Effector CD8-positive, alpha-beta T cell (primary cell): Measurements from ENCODE around the gene ARID4B.
"Not testable (repeated sequence)": the region's sequence is repeated elsewhere in the genome, so short reads cannot be mapped to it uniquely, and the experiment has no call there.

Source experiments
- DNase-seq: peaks from one replicate; lab custom pipeline; 2025; lab: John Stamatoyannopoulos, UW
- total RNA-seq, 4 experiments: gene quantifications; one replicate each; lab custom pipeline; 2026; lab: John Stamatoyannopoulos, UW

ARID4B gene, protein sequence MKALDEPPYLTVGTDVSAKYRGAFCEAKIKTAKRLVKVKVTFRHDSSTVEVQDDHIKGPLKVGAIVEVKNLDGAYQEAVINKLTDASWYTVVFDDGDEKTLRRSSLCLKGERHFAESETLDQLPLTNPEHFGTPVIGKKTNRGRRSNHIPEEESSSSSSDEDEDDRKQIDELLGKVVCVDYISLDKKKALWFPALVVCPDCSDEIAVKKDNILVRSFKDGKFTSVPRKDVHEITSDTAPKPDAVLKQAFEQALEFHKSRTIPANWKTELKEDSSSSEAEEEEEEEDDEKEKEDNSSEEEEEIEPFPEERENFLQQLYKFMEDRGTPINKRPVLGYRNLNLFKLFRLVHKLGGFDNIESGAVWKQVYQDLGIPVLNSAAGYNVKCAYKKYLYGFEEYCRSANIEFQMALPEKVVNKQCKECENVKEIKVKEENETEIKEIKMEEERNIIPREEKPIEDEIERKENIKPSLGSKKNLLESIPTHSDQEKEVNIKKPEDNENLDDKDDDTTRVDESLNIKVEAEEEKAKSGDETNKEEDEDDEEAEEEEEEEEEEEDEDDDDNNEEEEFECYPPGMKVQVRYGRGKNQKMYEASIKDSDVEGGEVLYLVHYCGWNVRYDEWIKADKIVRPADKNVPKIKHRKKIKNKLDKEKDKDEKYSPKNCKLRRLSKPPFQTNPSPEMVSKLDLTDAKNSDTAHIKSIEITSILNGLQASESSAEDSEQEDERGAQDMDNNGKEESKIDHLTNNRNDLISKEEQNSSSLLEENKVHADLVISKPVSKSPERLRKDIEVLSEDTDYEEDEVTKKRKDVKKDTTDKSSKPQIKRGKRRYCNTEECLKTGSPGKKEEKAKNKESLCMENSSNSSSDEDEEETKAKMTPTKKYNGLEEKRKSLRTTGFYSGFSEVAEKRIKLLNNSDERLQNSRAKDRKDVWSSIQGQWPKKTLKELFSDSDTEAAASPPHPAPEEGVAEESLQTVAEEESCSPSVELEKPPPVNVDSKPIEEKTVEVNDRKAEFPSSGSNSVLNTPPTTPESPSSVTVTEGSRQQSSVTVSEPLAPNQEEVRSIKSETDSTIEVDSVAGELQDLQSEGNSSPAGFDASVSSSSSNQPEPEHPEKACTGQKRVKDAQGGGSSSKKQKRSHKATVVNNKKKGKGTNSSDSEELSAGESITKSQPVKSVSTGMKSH (N-terminal part only)
- 240 to 340 (median 262) reads per million in 4 experiments for total RNA-seq

DNA sequence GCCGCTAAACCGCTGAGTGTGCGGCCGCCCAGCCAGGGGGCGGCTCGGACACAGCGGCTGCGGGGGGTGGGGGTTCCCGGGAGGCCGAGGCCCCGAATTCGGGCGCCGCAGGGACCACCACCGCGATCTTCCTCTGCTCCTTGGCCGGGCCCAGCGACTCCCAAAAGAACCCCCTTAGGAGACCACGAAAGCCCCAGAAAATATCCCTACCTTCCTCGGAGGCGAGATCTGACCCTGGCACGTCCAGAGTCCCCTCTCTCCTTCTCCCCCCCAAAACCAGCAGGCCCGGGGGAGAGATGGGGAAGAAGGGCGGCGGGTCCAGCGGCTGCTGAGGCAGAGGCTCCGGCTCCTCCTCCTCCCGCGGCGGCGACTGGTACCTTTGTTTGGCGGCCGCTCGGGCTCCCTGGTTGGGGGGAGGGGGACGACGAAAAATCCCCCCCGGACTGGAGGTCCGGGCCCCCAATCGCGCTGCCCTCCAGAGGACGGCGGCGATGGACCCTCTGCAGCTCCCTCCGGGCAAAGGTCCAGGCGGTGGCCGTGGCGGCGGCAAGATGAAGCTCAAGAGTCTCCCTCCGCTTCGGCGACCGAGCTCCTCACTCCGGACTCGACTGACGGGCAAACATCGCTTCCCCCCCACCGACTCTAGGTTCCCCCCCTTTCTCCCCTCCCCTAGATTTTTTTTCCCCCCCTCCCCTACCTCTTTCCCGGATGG is at the start of gene ARID4B:
Gene ARID4B, minus strand, starts transcription at position 621 of the 712 bp plus-strand sequence. CDS start 1,260 bp downstream, outside the sequence.
- DNase-seq = peak; percentile 62

DNA sequence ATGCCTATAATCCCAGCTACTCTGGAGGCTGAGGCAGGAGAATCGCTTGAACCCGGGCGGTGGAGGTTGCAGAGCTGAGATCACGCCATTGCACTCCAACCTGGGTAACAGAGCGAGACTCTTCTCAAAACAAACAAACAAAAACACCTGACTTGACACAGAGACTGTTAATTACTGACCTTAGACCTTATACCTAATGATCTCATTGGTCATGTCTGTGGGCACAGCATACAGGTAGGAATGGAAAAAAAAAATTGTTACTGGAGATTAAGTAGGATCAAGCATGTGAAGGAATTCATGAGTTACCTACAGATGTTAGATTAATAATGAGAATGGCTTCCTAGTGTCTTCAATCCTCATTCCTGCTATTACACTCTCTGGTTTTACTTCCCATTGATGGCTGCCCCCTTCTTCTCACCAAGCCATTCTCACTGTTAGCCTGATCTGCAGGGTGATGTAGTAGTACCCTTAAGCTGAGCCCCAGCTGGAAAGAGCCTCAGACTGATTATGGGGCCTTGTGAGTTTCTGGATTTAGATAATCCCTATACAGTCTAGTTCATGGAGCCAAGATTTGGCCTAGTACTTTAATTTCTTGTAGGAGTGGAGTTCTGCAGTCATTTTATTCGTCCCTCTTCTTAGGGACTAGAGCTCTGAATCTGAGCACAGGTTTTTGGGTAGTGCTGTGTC is 48.1 kb upstream of the ARID4B start:
- no peak for DNase-seq

GRCh38 chr1:235369802-235370201 is 41.8 kb upstream of the ARID4B start:
- DNase-seq = no peak

DNA sequence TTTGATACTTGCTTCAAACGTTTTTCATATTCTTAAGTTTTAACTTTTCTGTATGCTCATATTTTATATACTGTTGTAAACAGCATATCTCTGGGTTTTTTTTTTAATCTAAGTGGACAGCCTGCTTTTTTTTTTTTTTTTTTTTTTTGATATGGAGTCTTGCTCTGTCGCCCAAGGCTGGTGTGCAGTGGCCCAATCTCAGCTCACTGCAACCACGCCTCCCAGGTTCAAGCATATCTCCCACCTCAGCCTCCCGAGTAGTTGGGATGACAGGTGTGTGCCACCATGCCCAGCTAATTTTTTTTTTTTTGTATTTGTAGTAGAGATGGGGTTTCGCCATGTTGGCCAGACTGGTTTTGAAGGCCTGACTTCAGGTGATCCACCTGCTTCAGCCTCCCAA is 40.4 kb upstream of the ARID4B start:
- no peak for DNase-seq

GRCh38 chr1:235367000-235367908 is 39.3 kb upstream of the ARID4B start, which contains the start of gene TBCE:
Gene TBCE, plus strand, starts transcription at chr1:235367427. Its CDS starts 12,623 bp downstream, at chr1:235380050.
- DNase-seq = peak; percentile 68

DNA sequence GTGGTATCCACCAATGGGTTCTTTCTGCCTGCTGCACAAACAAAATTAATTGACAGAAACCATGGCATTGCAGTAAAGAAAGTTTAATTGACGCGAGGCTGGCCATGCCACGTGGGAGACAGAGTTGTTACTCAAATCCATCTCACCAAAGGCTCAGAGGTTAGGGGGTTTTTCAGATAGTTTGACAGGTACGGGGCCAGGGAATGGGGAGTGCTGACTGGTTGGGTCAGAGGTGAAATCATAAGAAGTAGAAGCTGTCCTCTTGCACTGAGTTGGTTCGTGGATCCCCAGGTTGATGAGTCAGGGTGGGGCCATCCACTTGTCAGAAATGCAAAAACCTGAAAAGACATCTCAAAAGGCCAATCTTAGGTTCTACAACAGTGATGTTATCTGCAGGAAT is 38.3 kb upstream of the ARID4B start:
- no peak for DNase-seq

DNA sequence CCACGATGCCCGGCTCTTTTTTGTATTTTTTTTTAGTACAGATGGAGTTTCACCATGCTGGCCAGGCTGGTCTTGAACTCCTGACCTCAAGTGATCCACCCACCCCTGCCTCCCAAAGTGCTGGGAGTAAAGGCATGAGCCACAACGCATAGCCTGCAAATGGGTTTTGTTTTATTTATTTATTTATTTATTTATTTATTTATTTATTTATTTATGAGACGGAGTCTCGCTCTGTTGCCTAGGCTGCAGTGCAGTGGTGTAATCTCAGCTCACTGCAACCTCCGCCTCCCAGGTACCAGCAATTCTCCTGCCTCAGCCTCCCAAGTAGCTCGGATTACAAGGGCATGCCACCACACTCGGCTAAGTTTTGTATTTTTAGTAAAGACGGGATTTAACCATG is 36.2 kb upstream of the ARID4B start:
- not testable (repeated sequence) for DNase-seq

GRCh38 chr1:235358899-235359298 is 30.9 kb upstream of the ARID4B start:
- no peak for DNase-seq

DNA sequence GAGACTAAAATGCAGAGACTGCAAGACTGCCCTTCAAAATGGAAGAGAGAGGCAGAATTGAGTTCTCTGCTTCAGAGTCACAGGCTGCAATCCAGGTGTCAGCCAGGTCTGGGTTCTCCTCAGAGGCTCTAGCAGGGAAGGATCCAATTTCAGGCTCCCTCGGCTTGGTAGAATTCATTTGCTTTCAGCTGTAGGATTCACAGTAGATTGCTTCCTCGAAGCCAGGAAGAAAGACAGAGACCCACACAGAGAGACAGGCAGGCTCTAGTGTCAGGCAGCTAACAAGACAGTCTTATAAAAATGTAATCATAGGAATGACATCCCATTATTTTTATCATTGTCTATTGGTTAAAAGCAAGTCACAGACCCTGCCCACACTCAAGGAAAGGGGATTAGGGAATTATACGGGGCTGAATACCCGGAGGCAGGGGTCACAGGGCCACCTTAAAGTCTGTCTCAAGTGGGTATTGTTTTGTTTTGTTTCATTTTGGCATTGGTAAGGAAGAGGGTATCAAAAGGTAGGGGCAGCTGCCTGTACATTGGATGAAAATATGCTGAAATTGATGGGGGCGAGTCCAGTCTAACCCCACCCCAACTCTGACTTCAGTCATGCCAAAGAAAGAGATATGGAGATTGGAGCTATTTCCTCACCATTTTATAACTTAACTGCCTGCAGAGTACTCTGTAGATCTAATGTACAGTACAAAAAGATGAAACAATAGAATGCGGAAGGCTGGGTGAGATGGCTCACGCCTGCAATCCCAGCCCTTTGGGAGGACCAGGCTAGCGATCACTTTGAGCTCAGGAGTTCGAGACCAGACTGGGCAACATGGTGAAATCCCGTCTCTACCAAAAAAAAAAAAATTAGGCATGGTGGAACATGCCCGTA is 29.8 kb upstream of the ARID4B start:
- DNase-seq = no peak

- no peak for DNase-seq
Observed at GRCh38 chr1:235351898-235352297, 23.9 kb upstream of the ARID4B start.

GRCh38 chr1:235351441-235351840 is 23.5 kb upstream of the ARID4B start:
- no peak for DNase-seq

DNA sequence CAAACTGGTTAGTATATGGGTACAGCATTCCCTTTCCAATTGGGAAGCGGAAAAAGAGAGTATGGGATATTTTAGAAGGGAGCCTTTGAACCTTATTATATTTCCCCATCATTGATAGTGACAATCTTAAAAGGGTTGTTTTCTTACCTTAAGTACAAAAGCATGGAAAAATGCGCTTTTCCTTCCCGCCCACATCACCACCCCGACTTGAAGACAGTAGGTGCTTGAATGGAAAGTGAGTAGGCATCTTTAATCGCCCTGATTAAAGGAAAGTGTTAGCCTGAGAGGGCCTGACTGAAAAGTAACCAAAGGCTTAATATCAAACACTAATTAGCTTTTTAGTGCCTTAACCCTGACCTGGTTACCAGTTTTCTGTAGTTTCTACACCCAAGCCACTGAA is 15.7 kb upstream of the ARID4B start:
- DNase-seq = no peak

GRCh38 chr1:235342471-235342870 is 14.5 kb upstream of the ARID4B start:
- DNase-seq = no peak

DNA sequence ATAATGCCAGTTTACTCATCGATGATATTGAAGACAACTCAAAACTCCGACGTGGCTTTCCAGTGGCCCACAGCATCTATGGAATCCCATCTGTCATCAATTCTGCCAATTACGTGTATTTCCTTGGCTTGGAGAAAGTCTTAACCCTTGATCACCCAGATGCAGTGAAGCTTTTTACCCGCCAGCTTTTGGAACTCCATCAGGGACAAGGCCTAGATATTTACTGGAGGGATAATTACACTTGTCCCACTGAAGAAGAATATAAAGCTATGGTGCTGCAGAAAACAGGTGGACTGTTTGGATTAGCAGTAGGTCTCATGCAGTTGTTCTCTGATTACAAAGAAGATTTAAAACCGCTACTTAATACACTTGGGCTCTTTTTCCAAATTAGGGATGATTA is 14.1 kb upstream of the ARID4B start:
- DNase-seq = no peak

GRCh38 chr1:235341334-235341733 is 13.4 kb upstream of the ARID4B start:
- DNase-seq = no peak

GRCh38 chr1:235339746-235340145 is 11.8 kb upstream of the ARID4B start:
- no peak for DNase-seq

- DNase-seq = no peak
Observed at GRCh38 chr1:235336903-235337302, 8.9 kb upstream of the ARID4B start.

DNA sequence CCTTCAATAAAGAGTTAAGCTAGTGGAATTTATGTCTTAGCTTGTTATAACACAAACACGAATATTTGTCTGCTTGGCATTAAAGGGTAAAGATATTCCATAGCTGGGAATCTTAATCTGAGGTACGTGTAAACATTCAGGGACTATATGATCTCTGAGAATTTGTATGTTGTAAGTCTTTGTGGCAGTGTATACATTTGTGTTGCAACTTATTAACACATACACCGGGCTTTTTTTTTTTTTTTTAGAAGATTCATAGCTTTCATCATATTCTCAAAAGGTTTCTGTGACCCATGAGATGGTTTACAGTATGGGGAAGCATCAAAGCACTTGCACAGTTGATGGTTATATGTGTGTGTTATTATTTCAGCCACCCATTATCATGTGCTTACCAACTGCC is 3.4 kb upstream of the ARID4B start:
- DNase-seq = no peak

DNA sequence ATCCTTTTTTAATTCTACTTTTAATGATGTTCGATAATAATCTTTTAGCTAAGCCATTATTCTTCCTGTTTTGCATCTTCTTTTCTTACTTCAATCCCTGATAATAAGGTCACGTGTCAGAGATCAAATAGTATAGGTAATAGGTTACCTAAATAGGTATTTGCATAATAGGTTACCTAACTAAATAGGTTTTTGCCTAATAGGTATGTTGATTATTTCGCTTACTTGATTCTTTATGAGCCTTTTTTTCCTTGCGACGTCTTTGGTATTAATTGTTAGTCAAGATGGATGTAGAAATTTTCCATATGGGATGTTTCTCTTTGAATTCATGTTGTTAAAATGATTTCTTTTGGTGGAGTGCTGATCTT is 2.9 kb upstream of the ARID4B start:
- DNase-seq = no peak
